GM12892 (cell line): ENCODE measurements around the gene SPNS3.

Source experiments
- POLR2AphosphoS5 ChIP-seq: IDR thresholded peaks from 2 replicates; pipeline ENCODE4 v1.6.1; 2011; ENCODE audit warnings: low read depth, low read length, control low read depth
- TAF1 ChIP-seq: IDR thresholded peaks from 2 replicates; pipeline ENCODE4 v1.6.1; 2011; ENCODE audit warnings: low read depth, mild to moderate bottlenecking, control low read depth, low read length, borderline replicate concordance

DNA sequence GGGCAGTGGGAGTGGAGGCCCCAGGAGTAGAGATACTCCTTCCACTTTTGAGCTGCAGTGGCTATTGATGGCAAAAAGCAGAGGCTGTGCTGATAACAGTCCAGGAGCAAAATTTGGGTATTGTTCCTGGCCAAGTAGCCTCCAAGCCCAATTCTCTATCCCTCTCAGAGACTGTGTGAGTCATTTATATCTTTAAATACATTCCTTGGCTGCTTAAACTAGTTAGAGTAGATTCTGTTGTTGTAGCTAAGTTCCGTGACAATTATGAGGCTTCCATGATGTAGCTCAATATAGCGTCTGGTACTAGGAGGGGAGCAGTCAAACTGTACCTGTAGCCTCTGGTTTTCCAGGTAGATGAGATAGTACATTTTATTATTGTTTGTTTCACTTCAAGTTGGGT is 47.3 kb upstream of the SPNS3 start:
- TF ChIP-seq POLR2AphosphoS5 (no peak), TAF1 (no peak)
